Fibroblast of pulmonary artery (primary cell): Measurements from ENCODE around the gene HSPA12A.

Experiments used
- DNase-seq: peaks from one replicate; pipeline ENCODE4 v3.0.0-alpha.2; 2010; ENCODE audit warnings: low read depth
- H3K4me3 ChIP-seq: replicated peaks from 2 replicates; pipeline ENCODE4 v1.5.1; 2011; ENCODE audit warnings: low read depth, mild to moderate bottlenecking, control low read depth, low read length, moderate library complexity
- TF ChIP-seq, protein P1 (sequence below): IDR thresholded peaks from 2 replicates; pipeline ENCODE4 v1.5.1; 2011; ENCODE audit warnings: mild to moderate bottlenecking, control low read depth, low read length, inconsistent platforms; ENCODE audit errors: missing control alignments

HSPA12A gene

DNA sequence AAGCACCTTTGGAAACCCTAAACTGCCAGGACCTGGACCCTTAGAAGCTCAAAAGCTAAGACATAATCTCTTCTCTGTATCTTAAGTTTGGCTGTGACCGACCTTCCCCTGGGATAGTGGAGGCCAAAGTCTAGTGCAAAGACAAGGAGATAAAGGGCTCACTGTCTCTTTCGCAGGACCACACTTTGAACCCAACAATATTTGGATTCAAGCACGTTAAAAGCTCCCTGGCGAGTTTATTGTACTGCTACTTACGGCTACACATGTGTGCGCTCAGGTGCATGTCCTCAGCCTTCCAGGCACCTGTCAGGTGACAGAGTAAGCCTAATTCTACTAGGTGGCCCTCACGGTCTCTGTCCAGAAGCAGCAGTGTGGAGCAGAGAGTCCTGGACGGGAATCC, 65.7 kb downstream of the HSPA12A start:
- TF ChIP-seq, protein P1, sequence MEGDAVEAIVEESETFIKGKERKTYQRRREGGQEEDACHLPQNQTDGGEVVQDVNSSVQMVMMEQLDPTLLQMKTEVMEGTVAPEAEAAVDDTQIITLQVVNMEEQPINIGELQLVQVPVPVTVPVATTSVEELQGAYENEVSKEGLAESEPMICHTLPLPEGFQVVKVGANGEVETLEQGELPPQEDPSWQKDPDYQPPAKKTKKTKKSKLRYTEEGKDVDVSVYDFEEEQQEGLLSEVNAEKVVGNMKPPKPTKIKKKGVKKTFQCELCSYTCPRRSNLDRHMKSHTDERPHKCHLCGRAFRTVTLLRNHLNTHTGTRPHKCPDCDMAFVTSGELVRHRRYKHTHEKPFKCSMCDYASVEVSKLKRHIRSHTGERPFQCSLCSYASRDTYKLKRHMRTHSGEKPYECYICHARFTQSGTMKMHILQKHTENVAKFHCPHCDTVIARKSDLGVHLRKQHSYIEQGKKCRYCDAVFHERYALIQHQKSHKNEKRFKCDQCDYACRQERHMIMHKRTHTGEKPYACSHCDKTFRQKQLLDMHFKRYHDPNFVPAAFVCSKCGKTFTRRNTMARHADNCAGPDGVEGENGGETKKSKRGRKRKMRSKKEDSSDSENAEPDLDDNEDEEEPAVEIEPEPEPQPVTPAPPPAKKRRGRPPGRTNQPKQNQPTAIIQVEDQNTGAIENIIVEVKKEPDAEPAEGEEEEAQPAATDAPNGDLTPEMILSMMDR: no peak
- no peak for DNase-seq

DNA sequence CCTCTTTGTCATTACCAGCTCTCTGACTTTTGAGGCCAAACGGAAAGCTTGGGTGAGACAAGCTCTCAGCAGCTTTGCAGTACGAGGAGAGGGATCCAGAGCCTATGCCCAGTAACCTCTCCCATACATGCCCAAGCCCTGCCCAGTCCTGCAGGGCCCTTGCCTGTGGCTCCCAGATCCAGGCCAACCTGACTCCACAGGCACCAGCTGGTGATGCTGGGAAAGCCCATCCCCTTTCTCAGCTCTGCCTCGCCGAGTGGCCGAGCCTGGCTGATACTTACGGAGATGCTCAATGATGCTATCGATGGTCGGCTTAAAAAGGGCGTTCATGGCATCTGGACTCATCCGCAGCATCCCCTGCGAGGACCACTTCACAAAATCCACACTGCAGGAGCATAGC, 66.2 kb downstream of the HSPA12A start:
- TF ChIP-seq, protein P1: no peak
- H3K4me3 ChIP-seq: no peak overlapping the region
- no peak for DNase-seq

More for the DNA sequence above, 65.7 kb downstream of the HSPA12A start:
- H3K4me3 ChIP-seq: no peak overlapping the region

DNA sequence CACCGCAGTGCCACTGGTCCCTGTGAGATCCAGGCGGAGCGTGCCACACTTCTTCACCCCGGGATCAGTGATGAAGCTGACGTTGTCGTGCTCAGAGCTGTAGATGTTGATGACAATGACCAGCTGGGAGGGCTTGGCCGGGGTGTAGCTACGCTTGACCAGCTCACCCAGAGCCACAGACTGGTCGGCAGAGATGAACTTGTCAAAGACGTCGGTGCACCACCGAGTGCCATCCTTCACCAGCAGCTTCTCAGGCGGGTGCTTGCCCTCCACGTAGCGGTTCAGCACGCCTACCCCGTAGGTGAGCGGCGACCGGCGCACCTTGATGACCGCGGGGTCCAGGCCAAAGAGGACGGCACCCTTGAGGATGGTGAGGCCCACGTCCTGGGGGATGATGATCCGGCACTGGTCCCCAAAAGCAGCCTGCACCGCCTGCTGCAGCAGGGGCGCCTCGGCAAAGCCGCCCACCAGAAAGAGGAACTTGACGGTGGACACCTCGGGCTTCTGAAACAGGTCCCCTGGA, 67.4 kb downstream of the HSPA12A start:
- no peak for DNase-seq
- no peak overlapping the region for H3K4me3 ChIP-seq
- TF ChIP-seq, protein P1: no peak

DNA sequence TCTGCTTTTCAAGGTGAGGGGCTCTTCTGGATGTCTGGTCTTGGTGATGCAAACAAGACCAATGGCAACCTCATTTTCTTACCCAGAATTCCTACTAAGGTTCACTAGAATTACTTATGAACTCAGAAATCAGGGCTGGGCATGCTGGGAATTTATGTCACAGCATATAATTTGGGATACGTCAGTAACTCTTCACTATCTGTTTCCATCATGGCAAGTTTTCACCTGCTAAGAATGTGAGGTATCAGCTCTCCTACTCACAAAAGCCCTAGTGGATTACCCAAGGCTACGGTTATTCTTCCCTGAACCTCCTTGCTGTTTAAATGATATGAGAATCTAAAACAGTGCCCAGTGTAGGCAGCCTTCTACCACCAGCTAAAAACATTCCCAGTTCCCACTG, 68.5 kb downstream of the HSPA12A start:
- TF ChIP-seq, protein P1: no peak
- no peak overlapping the region for H3K4me3 ChIP-seq
- DNase-seq: no peak

DNA sequence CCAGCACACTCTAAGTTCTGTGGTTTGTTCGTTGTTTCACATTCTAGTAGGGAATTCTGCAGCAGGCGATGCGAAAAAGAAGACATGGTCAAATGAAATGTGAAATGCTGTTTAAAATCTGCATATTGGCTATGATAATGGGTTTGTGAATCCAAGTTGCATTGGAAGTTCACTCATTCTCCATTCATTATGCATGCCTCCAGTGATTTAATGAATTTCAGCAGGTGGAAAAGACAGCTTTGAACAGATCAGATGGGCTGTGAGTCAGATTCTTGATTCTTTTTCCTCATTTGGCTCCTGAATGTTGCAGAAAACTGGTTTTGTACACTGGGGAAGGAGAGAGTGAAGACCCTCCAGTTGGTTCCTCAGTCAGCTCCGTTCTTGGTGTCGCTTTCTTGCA, 69.5 kb downstream of the HSPA12A start:
- TF ChIP-seq, protein P1: no peak
- DNase-seq: no peak
- no peak overlapping the region for H3K4me3 ChIP-seq

DNA sequence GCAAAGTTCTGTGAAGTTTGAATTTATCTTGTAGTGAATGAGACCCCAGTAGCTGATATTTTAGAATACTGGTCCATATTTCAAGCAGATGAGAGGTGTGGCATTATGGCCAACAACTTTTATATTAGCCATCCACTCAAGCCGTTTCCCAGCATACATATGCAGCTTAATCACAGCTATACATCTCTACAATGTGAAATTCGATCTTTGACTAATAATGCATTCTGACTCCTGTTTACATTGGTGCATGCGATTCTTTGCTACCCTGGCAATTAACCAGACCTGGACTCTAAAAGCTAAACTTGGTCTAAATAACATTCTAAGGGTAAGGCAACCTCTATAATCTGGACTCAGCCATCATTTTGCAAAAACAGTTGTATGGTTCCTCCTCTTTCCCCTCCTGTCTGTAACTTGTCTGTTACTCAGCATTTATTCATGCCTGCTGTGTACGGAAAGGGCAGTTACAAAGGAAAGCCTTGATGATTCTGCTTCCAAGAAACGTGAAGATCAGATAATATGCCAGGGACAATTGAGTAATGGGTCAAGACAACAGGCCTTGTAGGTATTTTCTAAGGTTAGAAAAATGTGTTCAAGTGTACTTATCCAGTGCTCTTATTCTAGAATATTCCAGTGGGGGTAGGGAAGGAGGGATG, 71.0 kb downstream of the HSPA12A start:
- DNase-seq: peak; percentile 39
- no peak overlapping the region for H3K4me3 ChIP-seq
- TF ChIP-seq, protein P1: no peak

DNA sequence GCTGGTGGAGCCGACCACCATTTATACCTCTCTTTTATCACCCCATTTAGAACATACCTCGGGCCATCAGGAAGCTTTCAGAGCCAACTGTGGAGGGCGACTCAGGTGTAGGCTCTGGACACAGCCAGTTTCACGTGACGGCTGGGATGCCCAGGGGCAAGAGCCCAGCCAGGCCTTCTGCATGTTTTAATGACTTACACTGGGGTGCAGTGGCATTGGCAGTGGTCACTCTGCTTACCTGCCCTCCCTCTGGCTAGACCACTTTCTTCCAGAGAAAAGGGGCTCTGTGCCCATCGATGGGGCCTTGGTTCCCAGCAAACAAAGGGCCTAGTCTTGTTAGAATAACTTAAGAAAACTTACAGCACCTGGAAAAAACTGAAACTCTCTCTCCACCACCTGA, 71.7 kb downstream of the HSPA12A start:
- no peak overlapping the region for H3K4me3 ChIP-seq
- TF ChIP-seq, protein P1: no peak
- no peak for DNase-seq
